GM23248 (cell line): ENCODE results near the gene USP48.

Experiments
- EZH2 ChIP-seq: fragments of 200-600 bp; sonication (generic); IDR thresholded peaks from 2 replicates; pipeline ENCODE4 v1.6.1; 2018; ENCODE audit warnings: antibody characterized with exemption, mild to moderate bottlenecking; ENCODE audit not compliant: insufficient read depth, poor library complexity, severe bottlenecking
- EZH2phosphoT487 ChIP-seq: fragments of 200-600 bp; sonication (generic); IDR thresholded peaks from 2 replicates; pipeline ENCODE4 v1.6.1; 2018; ENCODE audit warnings: antibody characterized with exemption, moderate library complexity, mild to moderate bottlenecking, low read depth; ENCODE audit not compliant: insufficient read depth

DNA sequence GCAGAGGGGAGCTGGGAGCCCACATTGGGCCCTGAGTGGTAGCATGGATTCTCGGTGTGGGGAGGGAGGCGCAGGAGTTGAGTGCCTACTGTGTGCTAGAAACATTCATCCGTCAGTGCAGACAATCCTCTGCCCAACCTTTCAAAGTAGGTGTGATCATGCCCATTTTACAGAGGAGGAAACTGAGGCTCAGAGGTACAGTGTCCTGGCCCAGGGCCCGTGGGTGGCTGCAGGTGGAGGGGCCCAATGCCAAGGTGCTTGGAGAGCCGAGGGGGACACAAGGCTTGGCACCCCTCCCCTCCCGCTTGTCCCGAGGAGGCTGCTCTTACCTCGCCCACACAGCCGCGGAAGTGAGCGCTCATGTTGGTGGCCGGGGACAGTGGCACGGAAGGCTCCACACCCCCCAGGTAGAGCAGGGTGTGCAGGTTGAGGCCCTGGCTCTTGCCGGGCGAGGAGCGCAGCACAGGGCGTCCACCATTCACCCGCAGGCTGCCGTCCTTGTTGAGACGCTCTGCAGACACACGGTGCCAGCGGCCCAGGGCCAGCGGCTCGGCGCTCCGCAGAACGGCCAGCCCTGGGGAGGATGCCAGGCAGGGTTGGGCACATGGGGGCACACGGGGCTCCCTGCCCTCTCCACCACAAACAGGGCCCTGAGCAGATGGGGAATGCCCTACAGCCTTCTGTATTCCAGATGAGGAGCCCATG lies 45.7 kb upstream of the USP48 start:
- no peak for TF ChIP-seq EZH2
- TF ChIP-seq EZH2phosphoT487 = no peak
